ENCODE measurements around the gene ARPP19.
"Not testable (repeated sequence)": the region's sequence is repeated elsewhere in the genome, so short reads cannot be mapped to it uniquely, and the experiment has no call there.

The ARPP19 gene

DNA sequence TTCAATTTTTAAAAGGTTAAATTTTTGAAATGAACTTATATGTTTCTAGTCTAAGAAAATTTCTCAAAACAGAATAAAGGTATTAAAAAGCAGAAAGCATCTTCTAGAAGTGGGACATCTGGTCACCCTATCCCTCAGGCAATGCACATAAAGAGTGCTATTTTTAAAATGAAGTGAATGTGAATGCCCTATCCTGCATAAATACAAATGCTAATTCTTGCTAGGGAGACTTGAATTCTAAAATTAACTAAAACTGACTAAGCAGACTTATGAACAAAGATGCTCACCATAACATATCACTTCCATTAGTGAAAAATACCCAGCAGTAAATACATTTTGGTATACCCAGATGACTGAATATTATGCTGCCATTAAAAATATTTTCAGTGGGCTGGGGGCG lies 51.8 kb downstream of the ARPP19 start:
- FAIRE-seq: no peak
- DNase-seq (ENCODE audit: insufficient read length, low spot score): no peak

DNA sequence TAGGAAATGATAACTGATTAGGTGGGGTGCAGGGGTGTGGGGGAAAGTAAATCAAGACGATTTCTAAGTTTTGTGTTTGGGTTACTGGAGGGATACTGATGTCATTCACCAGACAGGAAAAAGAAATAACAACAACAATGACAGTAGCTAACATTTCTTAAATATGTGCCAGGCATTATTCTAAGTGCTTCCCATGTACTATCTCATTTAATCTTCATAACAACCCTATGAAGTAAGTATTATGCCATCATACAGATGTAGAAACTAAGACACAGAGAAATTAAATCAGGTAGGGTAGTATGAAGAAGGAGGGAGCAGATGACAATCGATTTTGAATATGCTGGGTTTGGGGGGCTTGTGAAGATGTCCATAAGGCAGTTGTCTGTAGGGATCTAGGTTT lies 53.5 kb downstream of the ARPP19 start:
- FAIRE-seq: no peak
- no peak for DNase-seq (ENCODE audit: insufficient read length, low spot score)

DNA sequence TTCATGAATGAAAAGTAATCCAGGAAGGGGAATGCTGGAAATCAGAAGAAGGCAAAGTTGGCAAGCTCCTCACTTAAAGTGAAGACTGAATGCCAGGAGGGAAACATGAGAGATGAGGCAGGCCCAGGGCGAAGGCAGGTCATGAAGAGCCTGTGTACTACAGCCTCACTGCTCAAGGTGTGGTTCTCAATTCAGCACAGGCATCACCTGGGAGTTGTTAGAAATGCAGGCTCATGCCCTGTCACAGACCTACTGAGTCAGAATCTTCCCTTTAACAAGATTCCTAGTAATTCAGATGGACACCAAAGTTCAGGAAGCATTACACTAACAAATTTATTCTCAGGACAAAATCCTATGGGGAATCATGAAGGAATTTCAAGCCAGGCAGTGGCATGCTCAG lies 54.3 kb downstream of the ARPP19 start:
- DNase-seq (ENCODE audit: insufficient read length, low spot score): no peak
- no peak for FAIRE-seq

GRCh38 chr15:52512869-52513268 lies 56.0 kb downstream of the ARPP19 start:
- not testable (repeated sequence) for FAIRE-seq; DNase-seq (ENCODE audit: insufficient read length, low spot score)

- DNase-seq (ENCODE audit: insufficient read length, low spot score) (no peak), FAIRE-seq (no peak)
Measured at GRCh38 chr15:52511084-52511483, 57.7 kb downstream of the ARPP19 start.

DNA sequence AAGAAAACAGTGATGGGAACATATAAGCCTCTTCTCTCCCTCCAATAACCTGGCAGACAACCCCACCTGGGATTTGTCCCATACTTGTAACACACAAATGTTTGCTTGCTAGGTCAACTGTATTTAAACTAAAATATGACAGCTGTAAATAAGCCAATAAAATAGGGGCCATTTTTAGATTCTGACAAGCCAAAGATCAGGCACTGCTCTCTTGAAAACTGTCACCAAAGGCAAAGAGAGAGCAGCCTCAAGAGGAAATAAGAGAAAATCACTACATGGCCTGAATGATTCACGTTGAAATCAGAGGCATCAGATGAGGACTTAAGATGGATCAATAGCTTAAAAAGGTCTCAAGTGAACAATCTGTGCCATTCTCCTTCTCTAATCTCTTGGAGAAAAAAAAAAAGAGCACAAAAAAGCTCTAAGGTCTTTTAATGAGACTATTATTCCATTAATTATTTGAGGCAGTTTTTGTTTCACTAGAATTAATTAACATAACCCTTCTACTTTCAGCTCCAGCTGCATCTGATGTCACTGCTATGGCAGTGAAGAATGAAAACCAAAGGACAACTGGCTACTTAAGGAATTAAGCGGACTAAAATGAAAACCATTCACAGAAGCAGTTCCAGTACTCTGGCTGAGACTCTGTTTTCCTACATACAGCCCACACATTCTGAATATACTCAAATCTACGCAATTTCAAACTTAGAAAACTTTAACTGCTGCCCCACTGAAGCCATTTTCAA lies 59.2 kb downstream of the ARPP19 start:
- FAIRE-seq: no peak
- no peak for DNase-seq (ENCODE audit: insufficient read length, low spot score)

- FAIRE-seq: no peak
- DNase-seq (ENCODE audit: insufficient read length, low spot score): no peak
Measured at GRCh38 chr15:52506549-52506948, 62.3 kb downstream of the ARPP19 start.

- DNase-seq (ENCODE audit: insufficient read length, low spot score): no peak
- FAIRE-seq: no peak
Measured at GRCh38 chr15:52505151-52505550, 63.7 kb downstream of the ARPP19 start.

DNA sequence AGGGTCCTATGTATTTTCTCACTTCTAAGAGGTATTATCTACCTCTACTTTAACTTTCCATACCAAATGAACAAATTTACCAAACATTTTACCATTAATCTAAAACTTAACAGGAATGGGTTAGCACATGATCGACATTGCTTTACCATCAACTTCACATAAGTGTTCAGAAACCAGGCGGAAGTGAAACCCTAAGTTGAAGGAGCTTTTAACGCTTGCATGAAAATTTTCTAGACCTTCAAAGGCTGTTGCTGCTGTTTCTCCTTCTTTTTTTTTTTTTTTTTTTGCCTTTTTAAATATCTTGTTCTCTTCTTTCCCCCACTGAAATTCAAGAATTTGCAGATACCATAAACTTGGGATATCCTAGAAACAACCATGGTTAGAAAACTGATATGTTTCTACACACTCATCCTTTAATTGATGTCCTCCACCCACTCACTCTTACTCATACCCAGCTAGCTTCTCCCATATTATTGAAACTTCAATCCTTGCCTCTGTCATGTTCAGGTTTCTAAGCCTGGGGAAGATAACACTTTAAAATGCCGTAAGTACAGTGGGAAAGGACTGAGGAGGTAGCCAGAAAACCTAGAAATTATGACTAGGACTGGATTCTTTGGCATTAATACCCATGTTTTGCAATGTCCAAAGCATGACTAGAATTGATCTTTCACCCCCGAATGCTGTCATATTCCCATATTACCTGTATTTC lies 64.9 kb downstream of the ARPP19 start:
- peak; percentile 76 for FAIRE-seq
- DNase-seq (ENCODE audit: insufficient read length, low spot score): peak; percentile 31

DNA sequence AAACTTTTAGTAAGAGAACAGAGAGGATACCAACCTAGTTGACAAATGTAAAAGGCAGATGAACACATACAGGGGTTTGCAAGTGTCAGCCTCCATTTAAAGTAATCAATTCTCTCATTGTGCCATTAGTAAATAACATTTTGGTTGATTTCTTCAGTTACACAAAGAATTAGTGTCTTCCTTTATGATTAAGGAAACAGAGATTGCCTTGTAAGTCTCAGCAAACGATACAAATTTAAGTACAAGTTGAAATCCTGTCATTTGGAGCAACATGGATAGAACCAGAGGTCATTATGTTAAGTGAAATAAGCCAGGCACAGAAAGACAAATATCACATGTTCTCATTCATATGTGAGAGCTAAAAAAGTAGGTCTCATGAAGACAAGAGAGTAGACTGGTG lies 66.2 kb downstream of the ARPP19 start:
- FAIRE-seq: peak; percentile 66
- no peak for DNase-seq (ENCODE audit: insufficient read length, low spot score)

GRCh38 chr15:52499506-52499905 lies 69.3 kb downstream of the ARPP19 start:
- DNase-seq (ENCODE audit: insufficient read length, low spot score) (no peak), FAIRE-seq (no peak)

DNA sequence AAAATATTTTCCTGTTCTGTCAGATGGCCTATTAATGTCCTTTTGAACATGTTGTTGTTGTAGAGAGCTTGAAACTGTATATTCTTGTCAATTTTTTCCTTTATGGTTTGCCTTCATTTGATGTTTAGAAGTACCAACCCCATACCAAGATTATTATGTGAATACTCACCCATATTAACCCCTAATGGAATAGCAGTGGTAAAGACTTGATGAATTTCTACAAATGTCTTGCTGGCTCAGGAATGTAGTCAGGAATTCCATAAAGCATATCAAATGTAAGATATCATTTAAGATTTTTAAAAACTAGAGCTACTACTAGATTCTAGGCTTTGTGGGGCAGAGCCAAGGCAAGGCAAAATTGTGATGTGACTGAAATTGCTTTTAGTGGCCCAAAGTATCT lies 70.1 kb downstream of the ARPP19 start:
- FAIRE-seq: no peak

More for the DNA sequence above, 70.1 kb downstream of the ARPP19 start:
- DNase-seq (ENCODE audit: insufficient read length, low spot score): no peak
